HUDEP-2 (cell line): Measurements from ENCODE around the gene MLH3.

Experiments
- DNase-seq, 76 experiments: peaks; one replicate each; lab custom pipeline; 2025; ENCODE audit not compliant: unreplicated experiment in 76 of 76; lab: John Stamatoyannopoulos, UW

The MLH3 gene

DNA sequence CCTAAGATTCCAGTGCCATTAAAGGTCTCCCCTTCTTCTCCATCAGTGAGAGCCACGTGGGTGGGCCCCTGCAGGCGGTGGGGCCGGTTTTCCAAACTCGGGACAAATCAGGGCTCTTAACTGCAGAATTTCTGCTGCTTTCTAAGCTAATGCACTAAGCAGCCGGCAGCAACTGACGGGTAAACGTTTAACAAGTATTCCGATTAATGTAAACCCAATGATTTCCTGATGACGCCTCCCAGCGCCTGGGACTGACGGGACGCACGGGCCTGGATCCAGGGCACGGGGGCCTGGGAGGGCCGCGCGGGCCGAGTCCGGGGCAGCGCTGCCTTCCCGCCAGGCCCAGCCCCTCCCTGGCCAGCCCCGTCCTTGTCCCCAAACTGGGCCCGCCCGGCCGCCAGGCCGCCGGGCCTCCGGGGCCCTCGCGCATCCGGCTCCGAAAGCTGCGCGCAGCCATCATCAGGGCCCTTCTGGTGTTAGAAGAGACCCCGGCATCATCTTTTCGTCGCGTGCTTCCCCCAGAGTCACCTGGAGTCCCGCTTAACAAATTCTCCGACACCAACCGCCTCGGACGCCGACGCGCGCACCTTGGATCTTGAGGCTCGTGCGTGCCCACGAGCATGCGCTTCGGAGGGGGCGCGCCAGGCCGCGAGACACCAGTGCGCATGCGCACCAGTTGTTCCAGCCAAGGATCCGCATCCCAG is at the start of gene MLH3:
Gene MLH3 (minus strand): TSS at position 616 of the 704 bp plus-strand sequence. CDS start 1,812 bp downstream, outside the sequence.
- DNase-seq, result peak in 74 of 76 experiments; percentile 5 to 79 (median 62)

GRCh38 chr14:75098682-75099081 is 47.4 kb upstream of the MLH3 start:
- no peak for DNase-seq

GRCh38 chr14:75098212-75098611 is 46.9 kb upstream of the MLH3 start:
- DNase-seq, result no peak

DNA sequence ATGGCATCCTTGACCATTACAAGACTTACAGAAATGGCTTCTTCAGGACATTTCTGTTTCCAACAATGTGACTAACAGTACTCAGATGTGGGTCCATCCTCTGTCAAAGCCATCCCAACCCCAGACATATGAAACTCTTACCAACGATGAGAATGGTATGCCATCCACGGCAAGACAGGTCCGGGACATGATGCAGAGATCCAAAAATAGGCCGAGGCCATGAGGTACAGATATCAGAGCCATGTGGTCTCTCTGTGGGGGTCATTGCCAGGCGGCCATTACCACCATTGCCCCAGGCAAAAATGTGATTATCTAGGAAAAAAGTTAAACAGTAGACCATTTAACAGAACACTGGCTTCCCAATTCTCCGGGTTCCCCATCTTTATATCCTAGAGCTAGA is 45.7 kb upstream of the MLH3 start:
- no peak for DNase-seq

- DNase-seq, result no peak
These were observed 44.4 kb upstream of the MLH3 start for GRCh38 chr14:75095690-75096089.

GRCh38 chr14:75094896-75095295 is 43.6 kb upstream of the MLH3 start:
- DNase-seq, result no peak

GRCh38 chr14:75092698-75093097 is 41.4 kb upstream of the MLH3 start:
- DNase-seq, result no peak

GRCh38 chr14:75091251-75091650 is 40.0 kb upstream of the MLH3 start:
- no peak for DNase-seq

- no peak for DNase-seq
These were observed 39.1 kb upstream of the MLH3 start for GRCh38 chr14:75090353-75090752.

GRCh38 chr14:75088566-75089373 is 37.5 kb upstream of the MLH3 start:
- peak in 40 of 76 experiments; percentile 3 to 59 (median 26) for DNase-seq

DNA sequence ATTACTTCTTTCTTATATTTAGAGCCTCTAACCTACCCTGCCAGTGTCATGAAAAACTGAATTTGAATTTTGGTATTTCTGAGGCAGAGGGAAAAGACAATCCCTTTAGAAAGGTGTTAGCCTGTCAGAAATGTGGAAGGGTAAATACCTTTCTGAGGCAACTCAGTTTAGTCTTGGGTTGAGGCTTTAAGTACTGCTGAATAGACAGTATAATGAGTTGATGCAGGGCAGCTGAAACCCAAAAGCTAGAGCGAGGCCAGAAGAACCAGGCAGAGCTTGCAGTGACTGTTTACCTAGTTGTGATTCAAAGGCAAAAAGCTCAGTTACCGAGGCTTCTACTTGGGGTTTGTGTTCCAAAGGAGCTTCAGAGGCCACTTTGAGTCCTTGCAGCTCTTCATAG is 36.9 kb upstream of the MLH3 start:
- no peak for DNase-seq

- DNase-seq, result no peak
These were observed 33.2 kb upstream of the MLH3 start for GRCh38 chr14:75084513-75084912.

GRCh38 chr14:75083271-75083670 is 32.0 kb upstream of the MLH3 start:
- DNase-seq, result no peak

GRCh38 chr14:75081660-75082229 is 30.5 kb upstream of the MLH3 start:
- no peak for DNase-seq

GRCh38 chr14:75079521-75079920 is 28.3 kb upstream of the MLH3 start:
- DNase-seq, result no peak

DNA sequence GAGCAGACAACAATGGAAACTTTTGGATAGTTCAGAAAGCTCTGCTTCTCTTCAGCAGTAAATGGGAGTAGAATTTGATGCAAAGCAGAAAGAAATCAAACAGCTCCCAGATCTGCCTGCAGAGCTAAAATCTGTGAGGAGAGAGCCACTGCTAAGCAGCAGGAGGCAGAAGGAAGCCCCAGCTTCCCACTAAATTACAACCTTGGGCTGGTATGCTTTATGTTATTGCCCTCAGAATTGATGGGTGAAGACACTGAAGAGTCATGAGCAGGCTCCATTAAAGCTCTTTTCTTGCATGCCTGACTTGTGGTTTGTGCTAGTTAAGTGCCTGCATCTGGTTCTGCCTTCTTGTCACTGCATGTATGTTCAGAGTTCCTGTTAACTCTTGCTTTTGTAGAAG is 26.5 kb upstream of the MLH3 start:
- no peak for DNase-seq

DNA sequence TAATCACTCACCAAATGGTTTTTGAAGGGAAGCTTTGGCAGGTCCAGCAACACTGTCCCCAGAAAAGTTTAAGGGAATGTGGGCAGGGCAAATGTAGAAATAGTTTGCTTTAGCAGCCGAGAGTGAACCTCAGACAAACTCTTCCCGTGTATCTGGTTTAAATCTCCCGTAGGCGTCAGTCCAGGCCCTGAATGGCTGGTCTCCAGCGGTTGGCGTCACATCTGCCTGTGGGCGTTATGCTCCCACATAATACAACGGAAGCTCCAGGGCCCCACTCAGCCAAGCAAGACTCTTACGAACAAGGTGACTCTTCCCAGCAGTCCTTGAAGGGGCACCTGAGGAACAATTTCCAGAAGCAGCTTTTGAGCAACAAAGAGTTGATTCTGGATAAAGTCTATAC is 19.1 kb upstream of the MLH3 start:
- DNase-seq, result peak in 16 of 76 experiments; percentile 6 to 64 (median 40)

DNA sequence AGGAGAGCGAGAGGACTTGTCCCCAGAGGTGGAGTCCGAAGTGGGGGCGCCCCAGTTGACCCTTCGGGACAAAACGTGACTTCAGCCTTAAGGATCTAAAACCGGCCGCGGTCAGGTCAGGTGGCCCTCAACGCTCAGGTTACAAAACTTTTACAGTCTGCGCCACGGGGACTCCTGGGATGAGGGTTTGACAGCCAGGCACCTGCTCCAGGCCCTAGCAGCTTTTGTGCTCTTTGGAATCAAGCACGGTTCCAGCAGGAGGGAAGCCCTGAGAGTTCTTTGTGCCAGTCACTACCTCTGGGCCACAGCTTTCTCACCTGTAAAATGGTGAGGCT is 18.5 kb upstream of the MLH3 start:
- no peak for DNase-seq

GRCh38 chr14:75069121-75069810 is 18.0 kb upstream of the MLH3 start, which contains the start of gene ZC2HC1C:
Gene ZC2HC1C (plus strand): TSS chr14:75069641. CDS start chr14:75070574, 933 bp downstream.
- peak in 75 of 76 experiments; percentile 45 to 92 (median 77) for DNase-seq

- DNase-seq, result peak in 11 of 76 experiments; percentile 8 to 65 (median 36)
These were observed 17.2 kb upstream of the MLH3 start for GRCh38 chr14:75068294-75069120.
